ENCODE measurements around the gene GBGT1. TPM values are rescaled to one million over a fixed set of nuclear protein-coding genes. Genes with fewer than 3 reads are reported as not detected.

The GBGT1 gene
- total and polyA plus RNA-seq, 2 donors (not counting 3 experiments of a cell fraction or from before 2014, with no cell fraction given) = 35.6 to 56.3 TPM

- H3K9me3 ChIP-seq (replicated peaks; ENCODE audit: control insufficient read depth, insufficient read depth, low read length) = no peaks in the 10 kb centered on the region
- ChIA-PET CTCF (interaction anchor here (0.7 to 6.2 kb wide), 15 partner anchors 11 to 126 kb away, joined by 3 to 147 read pairs (median 4); partner anchors contain the start of gene GTF3C5), POLR2A (no interaction called here)
- H3K4me3 ChIP-seq (replicated peaks in 1 of 3; ENCODE audit: insufficient read depth in 1 of 3, low read depth in 1 of 3, low read length in 3 of 3) = peak overlapping the region in 2 of 3 experiments; percentile 49 to 68
- FAIRE-seq (peak; percentile 82), DNase-seq (ENCODE audit: low read depth, low spot score) (peak; percentile 64)
- TSS peak; percentile 4 for BruUV-seq (replicated peaks)
- H3K9ac ChIP-seq (replicated peaks; ENCODE audit: extremely low read depth, insufficient read depth, low read length) = peak overlapping the region; percentile 54
- no peaks in the 10 kb centered on the region for H4K20me1 ChIP-seq (replicated peaks; ENCODE audit: control insufficient read depth, extremely low read depth, insufficient read depth, low read length)
- H3K27ac ChIP-seq (ENCODE audit: insufficient read depth, low read depth, low read length) = peak overlapping the region; percentile 14
- TF ChIP-seq, protein P1, sequence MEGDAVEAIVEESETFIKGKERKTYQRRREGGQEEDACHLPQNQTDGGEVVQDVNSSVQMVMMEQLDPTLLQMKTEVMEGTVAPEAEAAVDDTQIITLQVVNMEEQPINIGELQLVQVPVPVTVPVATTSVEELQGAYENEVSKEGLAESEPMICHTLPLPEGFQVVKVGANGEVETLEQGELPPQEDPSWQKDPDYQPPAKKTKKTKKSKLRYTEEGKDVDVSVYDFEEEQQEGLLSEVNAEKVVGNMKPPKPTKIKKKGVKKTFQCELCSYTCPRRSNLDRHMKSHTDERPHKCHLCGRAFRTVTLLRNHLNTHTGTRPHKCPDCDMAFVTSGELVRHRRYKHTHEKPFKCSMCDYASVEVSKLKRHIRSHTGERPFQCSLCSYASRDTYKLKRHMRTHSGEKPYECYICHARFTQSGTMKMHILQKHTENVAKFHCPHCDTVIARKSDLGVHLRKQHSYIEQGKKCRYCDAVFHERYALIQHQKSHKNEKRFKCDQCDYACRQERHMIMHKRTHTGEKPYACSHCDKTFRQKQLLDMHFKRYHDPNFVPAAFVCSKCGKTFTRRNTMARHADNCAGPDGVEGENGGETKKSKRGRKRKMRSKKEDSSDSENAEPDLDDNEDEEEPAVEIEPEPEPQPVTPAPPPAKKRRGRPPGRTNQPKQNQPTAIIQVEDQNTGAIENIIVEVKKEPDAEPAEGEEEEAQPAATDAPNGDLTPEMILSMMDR (IDR thresholded peaks at IDR 0.05; ENCODE audit: extremely low read depth in 1 of 2, insufficient read depth in 1 of 2, low read depth in 1 of 2, low read length in 2 of 2) = peak; percentile 96 to 98
- no peak for TF ChIP-seq FOS (IDR thresholded peaks at IDR 0.05; ENCODE audit: borderline replicate concordance, insufficient read depth, low read length)
- H2AFZ ChIP-seq (ENCODE audit: low read depth, low read length) = no peak overlapping the region
- no peaks in the 10 kb centered on the region for H3K36me3 ChIP-seq (ENCODE audit: control insufficient read depth in 2 of 2, extremely low read depth in 1 of 2, insufficient read depth in 2 of 2, low read length in 2 of 2)
- no peaks in the 10 kb centered on the region for H3K9me1 ChIP-seq (replicated peaks; ENCODE audit: control insufficient read depth, extremely low read depth, insufficient read depth, low read length)
- intact Hi-C loops (cut with micrococcal nuclease) (loop anchor here (1.0 kb wide), 1 partner anchor 99 kb away; no protein-coding TSS in a partner anchor), dilution Hi-C loops (cut with MboI; ENCODE audit: extremely low pct_ligation_motif_present, low sequenced_read_pairs) (no loop called here)
- H3K79me2 ChIP-seq (ENCODE audit: control insufficient read depth, insufficient read depth, low read length) = peaks cover 2% of the 10 kb centered on the region
- no peaks in the 10 kb centered on the region for H3K27me3 ChIP-seq (ENCODE audit: control insufficient read depth in 2 of 2, insufficient read depth in 2 of 2, low read length in 2 of 2)
- peak overlapping the region; percentile 67 for H3K4me2 ChIP-seq (ENCODE audit: insufficient read depth, low read length)
- H3K4me1 ChIP-seq (ENCODE audit: control insufficient read depth, extremely low read depth, insufficient read depth, low read length) = peaks cover 15% of the 10 kb centered on the region
These were observed 16.1 kb downstream of the GBGT1 start for GRCh38 chr9:133147412-133148198.

All from endothelial cell of umbilical vein (primary cell).